Mucosa of rectum (tissue), 2 donors: ENCODE measurements around the gene GPR78.
"Not testable (repeated sequence)": the region's sequence is repeated elsewhere in the genome, so short reads cannot be mapped to it uniquely, and the experiment has no call there.

Experiments
- H3K27ac ChIP-seq, 2 donors: one replicate each; pipeline ENCODE4 v1.7.0; 2013; ENCODE audit warnings: inconsistent platforms in 2 of 2, low read depth in 2 of 2, low read length in 2 of 2
- H3K27me3 ChIP-seq, 2 donors: one replicate each; pipeline ENCODE4 v1.7.0; 2013; ENCODE audit warnings: low read length in 2 of 2; ENCODE audit not compliant: control insufficient read depth in 2 of 2, insufficient read depth in 2 of 2
- H3K36me3 ChIP-seq, 2 donors: one replicate each; pipeline ENCODE4 v1.7.0; 2013; ENCODE audit warnings: low read length in 2 of 2; ENCODE audit not compliant: control insufficient read depth in 2 of 2, insufficient read depth in 2 of 2
- H3K4me1 ChIP-seq, 2 donors: one replicate each; pipeline ENCODE4 v1.7.0; 2013; ENCODE audit warnings: low read length in 2 of 2, mild to moderate bottlenecking in 1 of 2; ENCODE audit not compliant: control insufficient read depth in 2 of 2, insufficient read depth in 2 of 2
- H3K4me3 ChIP-seq, 2 donors: one replicate each; pipeline ENCODE4 v1.7.0; 2013; ENCODE audit warnings: low read length in 2 of 2
- H3K9ac ChIP-seq, 2 donors: one replicate each; pipeline ENCODE4 v1.7.0; 2013; ENCODE audit warnings: low read length in 2 of 2, low read depth in 1 of 2, mild to moderate bottlenecking in 1 of 2
- H3K9me3 ChIP-seq, 2 donors: one replicate each; pipeline ENCODE4 v1.7.0; 2013; ENCODE audit warnings: low read length in 2 of 2; ENCODE audit not compliant: control insufficient read depth in 2 of 2
- donor health status: healthy.
- donor health status: Normal muscosa, but diverticular disease.

GPR78 gene

DNA sequence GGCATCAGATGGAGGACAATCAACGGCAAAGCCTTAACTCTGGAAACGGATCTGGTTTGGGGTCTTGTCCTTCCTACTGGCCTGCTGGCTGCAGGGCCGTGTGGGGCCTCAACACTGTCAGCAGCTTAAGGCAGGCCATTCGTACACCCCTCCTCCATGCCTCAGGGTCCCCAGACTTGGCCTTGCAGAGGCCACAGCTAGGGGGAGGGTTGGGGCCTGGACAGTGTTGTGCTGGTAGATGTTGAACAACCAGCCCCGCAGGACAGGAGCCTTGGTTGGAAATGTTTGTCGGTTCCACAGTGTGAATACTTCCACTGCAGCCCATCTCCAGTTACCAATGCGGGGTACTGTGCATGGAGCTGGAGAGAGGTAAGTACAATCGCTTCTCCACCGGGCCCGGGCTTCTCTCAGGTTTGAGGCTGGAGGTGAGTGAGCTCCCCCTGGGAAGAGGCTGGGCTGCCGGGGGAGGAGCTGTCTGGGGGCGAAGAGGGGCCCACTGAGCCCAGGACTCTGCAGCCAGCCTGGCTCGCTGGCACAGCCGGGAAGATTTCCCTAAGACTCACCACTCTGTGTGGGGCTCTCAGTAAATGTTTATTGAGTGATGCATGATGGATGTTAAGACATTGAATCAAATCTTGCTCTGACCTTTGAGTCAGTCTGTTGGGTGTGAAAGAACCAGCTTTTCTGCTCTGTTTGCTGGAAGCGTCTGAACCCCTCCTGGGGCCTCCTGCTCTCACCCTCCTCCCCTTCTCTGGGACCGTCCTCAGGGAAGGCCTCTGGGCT is 19.7 kb upstream of the GPR78 start:
- Histone ChIP-seq H3K4me1 (no peaks in the 10 kb centered on the region), H3K36me3 (no peaks in the 10 kb centered on the region), H3K9me3 (no peaks in the 10 kb centered on the region), H3K27me3 (no peaks in the 10 kb centered on the region), H3K9ac (no peak overlapping the region), H3K27ac (no peak overlapping the region), H3K4me3 (no peak overlapping the region)

DNA sequence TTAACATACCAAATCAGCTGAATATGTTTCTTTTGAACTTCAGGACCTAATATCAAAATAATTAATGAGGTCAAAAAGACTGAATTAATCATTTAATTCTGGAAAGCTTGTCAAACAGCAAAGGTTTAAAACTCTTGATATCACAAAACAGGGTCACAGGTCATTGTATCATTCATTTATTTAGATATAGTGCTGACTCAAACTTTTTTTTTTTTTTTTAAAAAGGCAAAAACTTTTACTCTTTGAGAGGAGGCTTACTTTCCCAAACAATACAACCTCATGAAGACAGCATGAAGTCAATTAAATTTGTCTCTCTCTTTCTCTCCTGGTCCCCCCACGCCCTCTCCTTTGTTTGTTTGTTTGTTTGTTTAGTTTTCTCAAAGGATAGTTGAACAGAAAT is 15.6 kb upstream of the GPR78 start:
- H3K27ac ChIP-seq: no peak overlapping the region
- no peaks in the 10 kb centered on the region for H3K27me3 ChIP-seq
- no peaks in the 10 kb centered on the region for H3K9me3 ChIP-seq
- no peak overlapping the region for H3K9ac ChIP-seq
- no peaks in the 10 kb centered on the region for H3K36me3 ChIP-seq
- H3K4me1 ChIP-seq: no peaks in the 10 kb centered on the region
- no peak overlapping the region for H3K4me3 ChIP-seq

DNA sequence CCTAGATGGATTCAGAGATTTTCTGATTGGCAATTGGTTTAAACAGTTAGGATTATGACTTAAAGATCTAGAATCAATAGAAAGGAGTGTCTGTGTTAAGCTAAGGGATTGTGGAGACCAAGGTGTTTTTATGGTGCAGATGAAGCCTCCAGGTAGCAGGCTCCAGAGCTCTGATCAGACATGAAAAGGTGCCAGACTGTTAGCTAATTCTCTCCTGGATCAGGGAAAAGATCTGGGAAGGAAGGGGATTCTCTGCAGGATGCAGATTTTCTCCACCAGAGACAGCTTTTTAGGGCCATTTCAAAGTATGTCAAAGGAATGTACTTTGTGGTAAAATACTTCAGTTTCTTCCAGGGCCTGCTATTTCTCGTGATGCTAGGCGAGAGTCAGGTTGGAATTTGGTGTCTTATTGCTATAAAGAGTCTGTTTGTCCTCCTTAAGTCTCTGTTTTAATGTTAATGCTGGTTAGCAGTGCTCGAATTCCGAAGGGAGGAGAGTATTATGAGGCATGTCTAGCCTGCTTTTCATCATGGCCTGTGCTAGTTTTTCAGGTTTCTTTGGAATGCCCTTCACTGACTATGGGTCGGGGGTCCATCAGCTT is 12.0 kb upstream of the GPR78 start:
- H3K9ac ChIP-seq: no peak overlapping the region
- no peaks in the 10 kb centered on the region for H3K9me3 ChIP-seq
- no peak overlapping the region for H3K4me3 ChIP-seq
- H3K4me1 ChIP-seq: no peaks in the 10 kb centered on the region
- no peaks in the 10 kb centered on the region for H3K36me3 ChIP-seq
- H3K27me3 ChIP-seq: no peaks in the 10 kb centered on the region
- no peak overlapping the region for H3K27ac ChIP-seq

DNA sequence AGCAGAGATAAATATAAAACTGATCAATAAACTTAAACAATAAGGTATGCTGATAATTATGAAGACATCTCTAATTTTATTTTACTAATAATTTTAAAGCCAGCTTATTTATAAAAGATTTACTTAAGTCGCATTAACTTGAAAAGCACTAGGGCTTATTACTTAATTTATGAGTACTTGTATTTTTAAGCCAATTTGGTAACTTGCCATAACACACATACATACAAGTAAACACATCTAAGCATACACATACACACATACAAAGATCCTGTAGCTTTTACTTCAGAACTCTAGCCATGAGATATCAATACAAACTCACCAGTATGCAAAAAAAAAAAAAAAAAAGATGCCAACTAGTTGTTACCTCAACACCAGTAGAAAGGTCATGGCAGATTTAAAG is 10.0 kb upstream of the GPR78 start:
- Histone ChIP-seq H3K27ac (no peak overlapping the region), H3K27me3 (no peaks in the 10 kb centered on the region), H3K4me1 (no peaks in the 10 kb centered on the region), H3K36me3 (no peaks in the 10 kb centered on the region), H3K9ac (no peak overlapping the region), H3K4me3 (no peak overlapping the region), H3K9me3 (no peaks in the 10 kb centered on the region)

GRCh38 chr4:8571702-8572685 is 8.2 kb upstream of the GPR78 start:
- H3K4me1 ChIP-seq: no peaks in the 10 kb centered on the region
- H3K9ac ChIP-seq: no peak overlapping the region
- H3K9me3 ChIP-seq: no peaks in the 10 kb centered on the region
- H3K36me3 ChIP-seq: no peaks in the 10 kb centered on the region
- no peak overlapping the region for H3K27ac ChIP-seq
- no peak overlapping the region for H3K4me3 ChIP-seq
- H3K27me3 ChIP-seq: no peaks in the 10 kb centered on the region

DNA sequence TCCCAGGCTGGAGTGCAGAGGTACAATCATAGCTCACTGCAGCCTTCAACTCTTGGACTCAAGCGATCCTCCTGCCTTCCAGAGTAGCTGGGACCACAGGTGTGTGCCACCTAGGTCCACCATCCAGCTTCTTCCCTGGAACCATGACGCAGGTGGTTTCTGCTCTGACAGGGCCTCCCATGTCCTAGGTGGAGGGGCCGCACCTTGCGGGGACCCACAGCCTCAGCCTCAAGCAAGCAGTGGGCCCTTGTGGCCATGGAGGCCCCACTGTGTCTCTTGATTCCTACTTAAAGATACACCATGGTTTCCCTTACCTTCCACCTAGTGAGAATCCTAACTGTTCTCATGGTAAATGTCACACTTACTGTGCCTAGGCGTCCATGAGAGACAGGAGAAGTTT is 6.9 kb upstream of the GPR78 start:
- H3K36me3 ChIP-seq: no peaks in the 10 kb centered on the region
- H3K9ac ChIP-seq: no peak overlapping the region
- H3K9me3 ChIP-seq: no peaks in the 10 kb centered on the region
- no peak overlapping the region for H3K4me3 ChIP-seq
- H3K27ac ChIP-seq: no peak overlapping the region
- no peaks in the 10 kb centered on the region for H3K4me1 ChIP-seq
- peaks cover 0 to 4% of the 10 kb centered on the region in 2 donors for H3K27me3 ChIP-seq

GRCh38 chr4:8574796-8575370 is 5.3 kb upstream of the GPR78 start:
- no peak overlapping the region for H3K27ac ChIP-seq
- no peaks in the 10 kb centered on the region for H3K9me3 ChIP-seq
- H3K4me3 ChIP-seq: no peak overlapping the region
- no peaks in the 10 kb centered on the region for H3K36me3 ChIP-seq
- no peak overlapping the region for H3K9ac ChIP-seq
- H3K4me1 ChIP-seq: no peaks in the 10 kb centered on the region
- H3K27me3 ChIP-seq: peaks cover 0 to 4% of the 10 kb centered on the region in 2 donors

DNA sequence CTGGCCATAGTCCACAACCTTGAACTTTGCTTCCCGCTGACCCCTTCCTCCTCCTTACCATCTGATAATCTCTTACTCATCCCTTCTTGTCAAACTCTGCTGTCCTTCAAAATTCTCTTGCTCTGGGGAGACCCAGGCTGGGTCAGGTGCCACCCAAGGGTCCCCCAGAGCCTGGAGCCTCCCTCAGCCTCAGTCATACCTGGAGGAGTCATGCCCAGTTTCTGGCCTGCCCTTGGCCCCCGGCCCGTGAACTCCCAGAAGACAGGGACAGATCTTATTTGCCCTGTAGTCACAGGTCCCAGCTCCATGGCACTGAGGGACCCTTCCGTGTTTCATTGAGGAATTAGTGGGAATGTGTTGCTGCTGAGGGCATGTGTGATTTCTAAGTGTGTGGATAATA is 4.7 kb upstream of the GPR78 start:
- Histone ChIP-seq H3K9me3 (no peaks in the 10 kb centered on the region), H3K36me3 (no peaks in the 10 kb centered on the region), H3K27me3 (peaks cover 0 to 4% of the 10 kb centered on the region in 2 donors), H3K4me1 (no peaks in the 10 kb centered on the region), H3K27ac (no peak overlapping the region), H3K4me3 (no peak overlapping the region), H3K9ac (no peak overlapping the region)

DNA sequence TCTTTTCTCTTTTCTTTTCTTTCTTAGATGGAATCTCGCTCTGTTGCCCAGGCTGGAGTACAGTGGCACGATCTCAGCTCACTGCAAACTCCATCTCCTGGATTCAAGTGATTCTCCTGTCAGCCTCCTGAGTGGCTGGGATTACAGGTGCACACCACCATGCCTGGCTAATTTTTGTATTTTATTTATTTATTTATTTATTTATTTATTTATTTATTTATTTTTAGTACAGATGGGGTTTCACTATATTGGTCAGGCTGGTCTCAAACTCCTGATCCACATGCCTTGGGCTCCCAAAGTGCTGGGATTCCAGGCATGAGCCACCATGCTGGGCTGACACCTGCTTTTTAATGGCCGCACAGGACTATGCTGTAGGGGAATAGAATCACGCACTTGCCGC is 3.6 kb upstream of the GPR78 start:
- H3K9me3 ChIP-seq, H3K36me3 ChIP-seq, H3K9ac ChIP-seq, H3K4me3 ChIP-seq, H3K27me3 ChIP-seq, H3K27ac ChIP-seq, H3K4me1 ChIP-seq: not testable (repeated sequence)

GRCh38 chr4:8577046-8577445 is 3.1 kb upstream of the GPR78 start:
- H3K27ac ChIP-seq: no peak overlapping the region
- H3K4me1 ChIP-seq: no peaks in the 10 kb centered on the region
- H3K4me3 ChIP-seq: no peak overlapping the region
- H3K36me3 ChIP-seq: no peaks in the 10 kb centered on the region
- no peaks in the 10 kb centered on the region for H3K9me3 ChIP-seq
- H3K9ac ChIP-seq: no peak overlapping the region
- H3K27me3 ChIP-seq: peaks cover 0 to 8% of the 10 kb centered on the region in 2 donors
